SK-N-SH treated with all-trans-retinoic acid at 6 μM for 48 hours (cell line): Measurements from ENCODE around the gene KCNH1.

Experiments
- ARNTL ChIP-seq: fragments of 450-650 bp; formaldehyde crosslinking; IDR thresholded peaks from 2 replicates; pipeline ENCODE4 v1.5.0; 2020; ENCODE audit warnings: low read depth, mild to moderate bottlenecking, moderate library complexity, borderline replicate concordance
- ESRRG ChIP-seq: fragments of 250-450 bp; sonication (Bioruptor Pico); IDR thresholded peaks from 2 replicates; pipeline ENCODE4 v1.6.1; 2021; ENCODE audit warnings: mild to moderate bottlenecking
- PATZ1 ChIP-seq: fragments of 250-450 bp; sonication (Bioruptor Pico); IDR thresholded peaks from 2 replicates; pipeline ENCODE4 v1.8.0; 2020; ENCODE audit warnings: mild to moderate bottlenecking, moderate library complexity, borderline replicate concordance
- PPARA ChIP-seq: fragments of 250-450 bp; sonication (Bioruptor Pico); IDR thresholded peaks from 2 replicates; pipeline ENCODE4 v1.5.0; 2020; ENCODE audit warnings: mild to moderate bottlenecking, borderline replicate concordance
- RARB ChIP-seq: fragments of 250-450 bp; sonication (Bioruptor Pico); IDR thresholded peaks from 2 replicates; pipeline ENCODE4 v1.8.0; 2021; ENCODE audit warnings: mild to moderate bottlenecking, moderate library complexity
- ZFP3 ChIP-seq: fragments of 250-450 bp; sonication (Bioruptor Pico); IDR thresholded peaks from 2 replicates; pipeline ENCODE4 v1.5.0; 2020; ENCODE audit warnings: mild to moderate bottlenecking, moderate library complexity
- ZFP30 ChIP-seq: fragments of 450-650 bp; formaldehyde crosslinking; IDR thresholded peaks from 2 replicates; pipeline ENCODE4 v1.5.0; 2022; ENCODE audit warnings: mild to moderate bottlenecking, moderate library complexity
- ZNF565 ChIP-seq: fragments of 450-650 bp; formaldehyde crosslinking; conservative IDR thresholded peaks from 2 replicates; pipeline ENCODE4 v1.5.0; 2020; ENCODE audit warnings: low read depth, mild to moderate bottlenecking, moderate library complexity
- ZNF70 ChIP-seq: fragments of 450-650 bp; formaldehyde crosslinking; IDR thresholded peaks from 2 replicates; pipeline ENCODE4 v1.5.0; 2020; ENCODE audit warnings: mild to moderate bottlenecking, moderate library complexity

- TF ChIP-seq ESRRG (CRISPR knock-in tag), result no peak
- TF ChIP-seq PATZ1, result no peak
- TF ChIP-seq ARNTL (CRISPR knock-in tag), result no peak
- no peak for TF ChIP-seq ZNF565 (CRISPR knock-in tag)
- TF ChIP-seq ZNF70 (CRISPR knock-in tag), result no peak
- no peak for TF ChIP-seq RARB (CRISPR knock-in tag)
- TF ChIP-seq ZFP30 (CRISPR knock-in tag), result no peak
- TF ChIP-seq PPARA, result no peak
- no peak for TF ChIP-seq ZFP3 (CRISPR knock-in tag)
These were observed 6.8 kb downstream of the KCNH1 start for GRCh38 chr1:211127166-211127565.
